ENCODE results near the gene EPS15.
"Not testable (repeated sequence)": the region's sequence is repeated elsewhere in the genome, so short reads cannot be mapped to it uniquely, and the experiment has no call there.

EPS15 gene

GRCh38 chr1:51561702-51562101 lies 42.6 kb upstream of the EPS15 start:
- no peak overlapping the region for H3K4me3 ChIP-seq (replicated peaks in 1 of 2; ENCODE audit: low read depth in 2 of 2, low read length in 2 of 2)
- TF ChIP-seq, protein P1, sequence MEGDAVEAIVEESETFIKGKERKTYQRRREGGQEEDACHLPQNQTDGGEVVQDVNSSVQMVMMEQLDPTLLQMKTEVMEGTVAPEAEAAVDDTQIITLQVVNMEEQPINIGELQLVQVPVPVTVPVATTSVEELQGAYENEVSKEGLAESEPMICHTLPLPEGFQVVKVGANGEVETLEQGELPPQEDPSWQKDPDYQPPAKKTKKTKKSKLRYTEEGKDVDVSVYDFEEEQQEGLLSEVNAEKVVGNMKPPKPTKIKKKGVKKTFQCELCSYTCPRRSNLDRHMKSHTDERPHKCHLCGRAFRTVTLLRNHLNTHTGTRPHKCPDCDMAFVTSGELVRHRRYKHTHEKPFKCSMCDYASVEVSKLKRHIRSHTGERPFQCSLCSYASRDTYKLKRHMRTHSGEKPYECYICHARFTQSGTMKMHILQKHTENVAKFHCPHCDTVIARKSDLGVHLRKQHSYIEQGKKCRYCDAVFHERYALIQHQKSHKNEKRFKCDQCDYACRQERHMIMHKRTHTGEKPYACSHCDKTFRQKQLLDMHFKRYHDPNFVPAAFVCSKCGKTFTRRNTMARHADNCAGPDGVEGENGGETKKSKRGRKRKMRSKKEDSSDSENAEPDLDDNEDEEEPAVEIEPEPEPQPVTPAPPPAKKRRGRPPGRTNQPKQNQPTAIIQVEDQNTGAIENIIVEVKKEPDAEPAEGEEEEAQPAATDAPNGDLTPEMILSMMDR (IDR thresholded peaks at IDR 0.05; ENCODE audit: low read depth, low read length) = no peak
- DNase-seq (ENCODE audit: low read depth in 2 of 2) = no peak

DNA sequence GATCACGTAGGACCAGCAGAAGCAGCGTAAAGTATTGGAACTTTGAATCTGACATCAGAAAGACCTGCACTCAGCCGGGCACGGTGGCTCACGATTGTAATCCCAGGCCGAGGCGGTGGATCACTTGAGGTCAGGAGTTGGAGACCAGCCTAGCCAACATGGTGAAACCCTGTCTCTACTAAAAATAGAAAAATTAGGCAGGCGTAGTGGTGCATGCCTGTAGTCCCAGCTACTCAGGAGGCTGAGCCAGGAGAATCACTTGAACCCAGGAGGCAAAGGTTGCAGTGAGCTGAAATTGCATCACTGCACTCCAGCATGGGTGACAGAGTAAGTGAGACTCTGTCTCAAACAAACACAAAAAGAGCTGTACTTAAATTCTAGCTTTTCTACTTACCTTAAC lies 41.8 kb upstream of the EPS15 start:
- not testable (repeated sequence) for H3K4me3 ChIP-seq (replicated peaks in 1 of 2; ENCODE audit: low read depth in 2 of 2, low read length in 2 of 2); DNase-seq (ENCODE audit: low read depth in 2 of 2)

DNA sequence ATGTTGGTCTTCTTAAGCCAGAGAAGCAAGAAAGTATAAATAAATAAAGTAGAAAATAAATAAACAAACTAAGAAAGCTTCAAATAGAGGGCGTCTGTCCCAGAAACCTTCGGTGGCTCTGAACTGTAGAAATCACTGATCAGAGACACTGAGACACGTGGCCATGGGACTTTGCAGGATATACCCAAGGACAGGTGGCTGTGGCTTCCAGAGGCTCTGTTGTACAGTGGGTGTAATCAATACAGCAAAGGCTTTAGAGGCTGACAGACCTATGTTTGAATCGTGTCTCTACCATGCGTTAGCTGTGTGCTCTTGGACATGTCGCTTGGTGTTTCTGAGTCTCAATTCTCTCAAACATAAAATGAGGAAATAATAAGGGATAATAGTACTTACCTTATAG lies 41.0 kb upstream of the EPS15 start:
- DNase-seq (ENCODE audit: low read depth in 2 of 2) = no peak
- TF ChIP-seq, protein P1 (IDR thresholded peaks at IDR 0.05; ENCODE audit: low read depth, low read length) = no peak
- no peak overlapping the region for H3K4me3 ChIP-seq (replicated peaks in 1 of 2; ENCODE audit: low read depth in 2 of 2, low read length in 2 of 2)

DNA sequence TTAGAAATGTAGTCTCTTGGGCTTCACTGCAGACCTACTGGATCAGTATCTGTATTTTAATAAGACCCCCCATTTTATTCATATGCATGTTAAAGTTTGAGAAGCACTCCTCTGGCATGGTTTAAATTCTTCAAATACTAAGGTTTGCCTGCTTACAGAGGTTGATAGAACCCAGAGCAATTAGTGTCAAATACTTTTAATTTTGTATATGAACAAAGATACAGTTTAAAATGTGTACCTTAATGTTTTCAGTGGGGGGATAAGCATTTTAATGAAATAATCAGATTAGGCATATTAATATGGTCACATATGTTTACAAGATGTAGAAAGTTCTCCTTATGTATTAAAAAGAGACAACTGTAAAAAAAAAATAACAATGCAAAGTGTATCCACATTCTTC lies 40.4 kb upstream of the EPS15 start:
- TF ChIP-seq, protein P1 (IDR thresholded peaks at IDR 0.05; ENCODE audit: low read depth, low read length) = no peak
- no peak overlapping the region for H3K4me3 ChIP-seq (replicated peaks in 1 of 2; ENCODE audit: low read depth in 2 of 2, low read length in 2 of 2)
- DNase-seq (ENCODE audit: low read depth in 2 of 2) = peak in 1 of 2 donors; percentile 24

DNA sequence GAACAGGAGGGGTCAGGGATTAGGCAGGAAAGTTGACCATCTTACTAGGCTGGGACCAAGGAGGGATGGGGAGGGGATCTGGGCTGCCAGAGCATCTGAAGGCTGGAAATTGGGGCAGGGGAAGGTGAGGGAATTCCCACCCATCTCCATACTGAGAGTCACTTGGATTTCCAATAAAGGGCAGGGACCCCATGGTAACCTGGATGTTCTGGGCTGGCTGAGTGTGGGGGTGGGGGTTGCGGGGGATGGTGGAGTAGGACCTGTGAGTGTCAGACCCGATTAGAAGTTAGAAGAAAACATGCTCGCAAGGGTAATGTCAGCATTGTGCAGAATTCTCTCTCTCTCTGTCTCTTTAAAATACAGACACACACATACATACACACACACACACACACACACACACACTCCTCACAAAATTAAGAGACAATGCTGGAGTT lies 40.0 kb upstream of the EPS15 start:
- no peak overlapping the region for H3K4me3 ChIP-seq (replicated peaks in 1 of 2; ENCODE audit: low read depth in 2 of 2, low read length in 2 of 2)
- TF ChIP-seq, protein P1 (IDR thresholded peaks at IDR 0.05; ENCODE audit: low read depth, low read length) = no peak
- DNase-seq (ENCODE audit: low read depth in 2 of 2) = peak in 1 of 2 donors; percentile 40

- DNase-seq (ENCODE audit: low read depth in 2 of 2) = peak; percentile 85 to 89
- TF ChIP-seq, protein P1 (IDR thresholded peaks at IDR 0.05; ENCODE audit: low read depth, low read length) = no peak
- H3K4me3 ChIP-seq (replicated peaks in 1 of 2; ENCODE audit: low read depth in 2 of 2, low read length in 2 of 2) = no peak overlapping the region
Observed at GRCh38 chr1:51558375-51558924, 39.4 kb upstream of the EPS15 start.

DNA sequence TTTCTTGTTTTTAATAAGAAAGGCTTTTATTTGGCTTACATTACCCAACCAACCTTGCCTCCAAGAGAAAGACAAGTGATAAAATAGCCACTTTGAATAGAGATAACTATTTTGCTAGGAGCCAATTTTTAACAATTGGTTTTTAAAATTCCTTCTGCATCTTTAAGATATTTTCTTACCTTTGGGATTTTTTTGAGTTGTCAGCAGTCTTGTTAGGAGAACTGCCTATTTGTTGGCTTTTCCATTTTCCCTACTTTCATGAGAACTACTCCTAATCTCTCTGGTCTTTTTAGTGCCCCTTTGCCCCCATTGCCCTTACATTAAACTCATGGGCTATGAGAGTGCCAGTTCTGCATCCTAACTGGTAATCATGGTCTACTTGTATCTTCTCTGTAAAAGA lies 38.1 kb upstream of the EPS15 start:
- no peak overlapping the region for H3K4me3 ChIP-seq (replicated peaks in 1 of 2; ENCODE audit: low read depth in 2 of 2, low read length in 2 of 2)
- no peak for DNase-seq (ENCODE audit: low read depth in 2 of 2)
- TF ChIP-seq, protein P1 (IDR thresholded peaks at IDR 0.05; ENCODE audit: low read depth, low read length) = no peak
